IMR-90 (cell line): ENCODE data around the gene CARMIL1. TPM values are rescaled to one million over a fixed set of nuclear protein-coding genes. Genes with fewer than 3 reads are reported as not detected.

ENCODE experiments used
- ATAC-seq: fragments of 200-7000 bp; cut with Tn5 transposase; 2 replicates; pipeline ENCODE4 v1.9.1; 2020; ENCODE audit warnings: low read depth, mild to moderate bottlenecking, moderate library complexity
- BruUV-seq: library from RNA; stranded (reverse); fragments of 400-500 nt; replicated peaks from 2 replicates; lab custom pipeline; 2021; lab: Mats Ljungman, UMichigan
- CTCF ChIA-PET: fragments of 300-600 bp; formaldehyde crosslinking; extraction: SDS; loops from one replicate; lab custom pipeline; 2021; ENCODE audit warnings: antibody characterized with exemption; lab: Yijun Ruan, JAX
- POLR2A ChIA-PET: fragments of 300-600 bp; sonication (Branson Sonifier 250); formaldehyde crosslinking; loops from one replicate; lab custom pipeline; 2022; ENCODE audit warnings: antibody characterized with exemption; ENCODE audit not compliant: unreplicated experiment; lab: Charles Lee
- DNase-seq: peaks from one replicate; pipeline ENCODE4 v3.0.0; 2013
- H2AFZ ChIP-seq: replicated peaks from 2 replicates; pipeline ENCODE3; 2013; ENCODE audit warnings: low read length, mild to moderate bottlenecking; ENCODE audit not compliant: poor library complexity
- H2AK5ac ChIP-seq: 2 replicates; pipeline ENCODE4 v1.6.1; 2013; ENCODE audit warnings: low read depth, low read length, inconsistent platforms
- H2AK9ac ChIP-seq: replicated peaks from 2 replicates; pipeline ENCODE3; 2013; ENCODE audit warnings: mild to moderate bottlenecking, low read depth, low read length, moderate library complexity; ENCODE audit not compliant: poor library complexity
- H2BK120ac ChIP-seq: 2 replicates; pipeline ENCODE4 v1.6.1; 2013; ENCODE audit warnings: low read depth, low read length, inconsistent platforms
- H2BK15ac ChIP-seq: 3 replicates; pipeline ENCODE4 v1.6.1; 2013; ENCODE audit warnings: low read depth, low read length, inconsistent platforms
- H2BK20ac ChIP-seq: 2 replicates; pipeline ENCODE4 v1.6.1; 2013; ENCODE audit warnings: low read depth, mild to moderate bottlenecking, inconsistent platforms, low read length, moderate library complexity
- H2BK5ac ChIP-seq: 2 replicates; pipeline ENCODE4 v1.6.1; 2013; ENCODE audit warnings: mild to moderate bottlenecking, low read depth, low read length, inconsistent platforms; ENCODE audit not compliant: poor library complexity, severe bottlenecking
- H3K14ac ChIP-seq: replicated peaks from 2 replicates; pipeline ENCODE4 v1.6.1; 2013; ENCODE audit warnings: low read depth, low read length, inconsistent platforms
- H3K18ac ChIP-seq: 2 replicates; pipeline ENCODE4 v1.6.1; 2013; ENCODE audit warnings: low read depth, low read length, control low read depth
- H3K23ac ChIP-seq: 2 replicates; pipeline ENCODE4 v1.6.1; 2013; ENCODE audit warnings: low read depth, low read length, inconsistent platforms
- H3K27ac ChIP-seq: 2 replicates; pipeline ENCODE4 v1.5.1; 2013; ENCODE audit warnings: mild to moderate bottlenecking, control low read depth, low read length; ENCODE audit not compliant: insufficient read depth
- H3K27me3 ChIP-seq: 2 replicates; pipeline ENCODE4 v1.6.1; 2013; ENCODE audit warnings: low read length; ENCODE audit not compliant: control insufficient read depth, insufficient read depth
- H3K36me3 ChIP-seq: 2 replicates; pipeline ENCODE4 v1.6.1; 2013; ENCODE audit warnings: low read length, mixed read lengths; ENCODE audit not compliant: control insufficient read depth, insufficient read depth
- H3K4ac ChIP-seq: 2 replicates; pipeline ENCODE4 v1.6.1; 2013; ENCODE audit warnings: low read depth, low read length, inconsistent platforms
- H3K4me1 ChIP-seq: 2 replicates; pipeline ENCODE4 v1.6.1; 2013; ENCODE audit warnings: low read length, mixed read lengths; ENCODE audit not compliant: control insufficient read depth, insufficient read depth
- H3K4me2 ChIP-seq: 2 replicates; pipeline ENCODE4 v1.6.1; 2013; ENCODE audit warnings: low read depth, mild to moderate bottlenecking, control low read depth, low read length, moderate library complexity
- H3K4me3 ChIP-seq: 2 replicates; pipeline ENCODE4 v1.5.1; 2013; ENCODE audit warnings: low read depth, mild to moderate bottlenecking, control low read depth, low read length, moderate library complexity; ENCODE audit not compliant: insufficient read depth
- H3K56ac ChIP-seq: 2 replicates; pipeline ENCODE4 v1.6.1; 2013; ENCODE audit warnings: low read length, inconsistent platforms; ENCODE audit not compliant: insufficient read depth; ENCODE audit errors: extremely low read depth
- H3K79me1 ChIP-seq, 2 experiments: 2 replicates each; pipeline ENCODE4 v1.6.1; 2013; ENCODE audit warnings: low read length in 2 of 2, inconsistent platforms in 1 of 2, low read depth in 1 of 2
- H3K9ac ChIP-seq: 2 replicates; pipeline ENCODE4 v1.6.1; 2013; ENCODE audit warnings: low read depth, low read length, control low read depth
- H3K9me1 ChIP-seq: 2 replicates; pipeline ENCODE4 v1.6.1; 2013; ENCODE audit warnings: low read length, inconsistent platforms; ENCODE audit not compliant: insufficient read depth
- H3K9me3 ChIP-seq: 2 replicates; pipeline ENCODE4 v1.6.1; 2013; ENCODE audit warnings: low read length; ENCODE audit not compliant: control insufficient read depth, insufficient read depth
- H4K20me1 ChIP-seq: 2 replicates; pipeline ENCODE4 v1.6.1; 2013; ENCODE audit warnings: low read length, inconsistent platforms; ENCODE audit not compliant: insufficient read depth
- H4K5ac ChIP-seq: 2 replicates; pipeline ENCODE4 v1.6.1; 2013; ENCODE audit warnings: mild to moderate bottlenecking, low read depth, low read length, control low read depth
- H4K8ac ChIP-seq, 2 experiments: 2 replicates each; pipeline ENCODE4 v1.6.1; 2013; ENCODE audit warnings: low read depth in 2 of 2, low read length in 2 of 2, control low read depth in 1 of 2, inconsistent platforms in 1 of 2
- H4K91ac ChIP-seq: 2 replicates; pipeline ENCODE4 v1.6.1; 2013; ENCODE audit warnings: low read depth, low read length, inconsistent platforms; ENCODE audit not compliant: insufficient read depth
- BHLHE40 ChIP-seq: fragments of 150-350 bp; IDR thresholded peaks from 2 replicates; pipeline ENCODE4 v1.6.1; 2016; ENCODE audit warnings: mild to moderate bottlenecking, low read depth, low read length
- CEBPB ChIP-seq: IDR thresholded peaks from 2 replicates; pipeline ENCODE4 v1.6.1; 2012; ENCODE audit warnings: low read depth, low read length, improper control_type of control experiment
- CHD1 ChIP-seq: IDR thresholded peaks from 2 replicates; pipeline ENCODE4 v1.6.1; 2012; ENCODE audit warnings: low read depth, low read length, improper control_type of control experiment
- FOS ChIP-seq: fragments of 150-350 bp; IDR thresholded peaks from 2 replicates; pipeline ENCODE4 v1.6.1; 2016; ENCODE audit warnings: low read depth, low read length
- MAFK ChIP-seq: IDR thresholded peaks from 2 replicates; pipeline ENCODE4 v1.6.1; 2012; ENCODE audit warnings: low read depth, low read length, improper control_type of control experiment
- MAZ ChIP-seq: IDR thresholded peaks from 2 replicates; pipeline ENCODE4 v1.6.1; 2012; ENCODE audit warnings: low read depth, mild to moderate bottlenecking, low read length, improper control_type of control experiment, moderate library complexity, borderline replicate concordance
- MXI1 ChIP-seq: IDR thresholded peaks from 2 replicates; pipeline ENCODE4 v1.6.1; 2012; ENCODE audit warnings: low read depth, mild to moderate bottlenecking, low read length, moderate library complexity, borderline replicate concordance
- NFE2L2 ChIP-seq: fragments of 150-350 bp; IDR thresholded peaks from 2 replicates; pipeline ENCODE4 v1.6.1; 2016; ENCODE audit warnings: low read depth, mild to moderate bottlenecking, low read length
- POLR2A ChIP-seq: IDR thresholded peaks from 2 replicates; pipeline ENCODE4 v1.6.1; 2012; ENCODE audit warnings: mild to moderate bottlenecking, low read depth, low read length
- RAD21 ChIP-seq: IDR thresholded peaks from 2 replicates; pipeline ENCODE4 v1.6.1; 2012; ENCODE audit warnings: low read length, improper control_type of control experiment
- RCOR1 ChIP-seq: IDR thresholded peaks from 2 replicates; pipeline ENCODE4 v1.6.1; 2012; ENCODE audit warnings: mild to moderate bottlenecking, low read length, improper control_type of control experiment; ENCODE audit not compliant: insufficient replicate concordance
- RFX5 ChIP-seq: IDR thresholded peaks from 2 replicates; pipeline ENCODE4 v1.8.0; 2012; ENCODE audit warnings: low read depth, mild to moderate bottlenecking, low read length, moderate library complexity
- SMC3 ChIP-seq: fragments of 150-350 bp; IDR thresholded peaks from 2 replicates; pipeline ENCODE4 v1.6.1; 2016; ENCODE audit warnings: low read depth, mild to moderate bottlenecking, antibody characterized with exemption, low read length, moderate library complexity
- WGBS, 2 experiments: methylation state at CpG; one replicate each; pipeline versions ENCODE4 v1.1.5 to v1.1.7; 2013; ENCODE audit warnings: missing lambda C conversion rate in 2 of 2; ENCODE audit not compliant: insufficient read length in 1 of 2; ENCODE audit errors: extremely low coverage in 2 of 2; 5-methylcytosine and 5-hydroxymethylcytosine counted together
- dilution Hi-C: fragments of 300-500 bp; cut with HindIII; formaldehyde crosslinking; loops from one replicate; pipeline ENCODE4 v1.14.3; 2018; ENCODE audit warnings: low sequenced_read_pairs; ENCODE audit not compliant: unreplicated experiment
- in situ Hi-C: fragments of 300-500 bp; cut with MboI; formaldehyde crosslinking; loops from 3 replicates; pipeline ENCODE4 v1.14.3; 2019; ENCODE audit warnings: low sequenced_read_pairs, inconsistent platforms, mixed read lengths
- intact Hi-C: fragments of 100-400 bp; cut with micrococcal nuclease; formaldehyde crosslinking; loops from 2 replicates; pipeline ENCODE4 v1.10.0; 2022
- polyA plus RNA-seq, 3 experiments: library from polyadenylated mRNA; depleted of rRNA; stranded (reverse); fragments of >200 nt; gene quantifications; 2 replicates each; pipeline ENCODE4 v1.2.3, GENCODE V29; 2012; ENCODE audit warnings: low replicate concordance in 1 of 3
- total RNA-seq: library from RNA; depleted of rRNA; stranded (reverse); fragments of >200 nt; gene quantifications from 2 replicates; pipeline ENCODE4 v1.2.3, GENCODE V29; 2012
- TF ChIP-seq, protein P1 (sequence below): fragments of 150-350 bp; IDR thresholded peaks from 2 replicates; pipeline ENCODE4 v1.6.1; 2017; ENCODE audit warnings: mild to moderate bottlenecking, antibody characterized with exemption, low read length, low read depth
- TF ChIP-seq, protein P2 (sequence below): conservative IDR thresholded peaks from 2 replicates; pipeline ENCODE4 v1.5.1; 2012; ENCODE audit warnings: mild to moderate bottlenecking, low read depth, low read length, improper control_type of control experiment
- TF ChIP-seq, protein P3 (sequence below): fragments of 150-350 bp; IDR thresholded peaks from 2 replicates; pipeline ENCODE4 v1.6.1; 2016; ENCODE audit warnings: low read depth, mild to moderate bottlenecking, low read length, moderate library complexity, borderline replicate concordance

Gene CARMIL1
- total and polyA plus RNA-seq, 2 of the 4 experiments (the other 2 are of a cell fraction), result 1.3 to 2.9 TPM

DNA sequence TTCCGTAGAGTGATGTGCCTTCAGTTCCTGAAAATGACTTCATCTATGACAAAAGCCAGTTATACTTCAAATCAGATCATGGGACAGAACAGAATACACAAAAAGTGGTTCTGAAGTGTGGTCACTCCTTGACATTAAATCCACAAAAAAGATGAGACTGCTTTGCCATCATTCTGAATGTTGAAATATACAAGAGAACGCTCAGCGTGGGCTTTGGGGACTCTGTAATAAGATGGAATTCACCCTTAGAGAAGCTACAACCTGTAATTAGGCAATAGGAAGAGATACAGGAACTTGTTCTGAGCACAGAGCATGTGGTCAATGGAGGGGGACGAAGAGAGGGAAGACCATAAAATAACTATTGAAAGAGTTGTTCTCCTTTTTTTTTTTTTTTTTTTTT, 184.3 kb downstream of the CARMIL1 start:
- no CpG with 5 or more reads among the region's 4 CpGs for WGBS, 2 experiments
- Histone ChIP-seq H3K9me3 (no peaks in the 10 kb centered on the region), H2AK9ac (no peak overlapping the region), H3K4me1 (no peaks in the 10 kb centered on the region), H3K9ac (no peak overlapping the region), H3K36me3 (no peaks in the 10 kb centered on the region), H4K8ac (no peak overlapping the region), H4K91ac (no peak overlapping the region), H3K27me3 (no peaks in the 10 kb centered on the region), H2BK20ac (no peak overlapping the region), H3K9me1 (no peaks in the 10 kb centered on the region), H2BK15ac (no peak overlapping the region), H3K23ac (no peak overlapping the region), H2AFZ (no peak overlapping the region), H2BK5ac (no peak overlapping the region), H2AK5ac (no peak overlapping the region), H3K27ac (no peak overlapping the region), H3K14ac (no peak overlapping the region), H4K20me1 (no peaks in the 10 kb centered on the region), H3K18ac (no peak overlapping the region), H3K4ac (no peak overlapping the region), H3K79me1 (no peaks in the 10 kb centered on the region), H4K5ac (no peak overlapping the region), H3K4me3 (no peak overlapping the region), H3K56ac (no peak overlapping the region), H2BK120ac (no peak overlapping the region), H3K4me2 (no peak overlapping the region)
- in situ Hi-C loops, result no loop called here
- ChIA-PET CTCF (no interaction called here), POLR2A (no interaction called here)
- dilution Hi-C loops, result no loop called here
- intact Hi-C loops, result no loop called here
- DNase-seq (no peak), ATAC-seq (no peak)
- TF ChIP-seq MAFK, result no peak
- TF ChIP-seq SMC3, result no peak
- TF ChIP-seq BHLHE40, result no peak
- TF ChIP-seq, protein P1, sequence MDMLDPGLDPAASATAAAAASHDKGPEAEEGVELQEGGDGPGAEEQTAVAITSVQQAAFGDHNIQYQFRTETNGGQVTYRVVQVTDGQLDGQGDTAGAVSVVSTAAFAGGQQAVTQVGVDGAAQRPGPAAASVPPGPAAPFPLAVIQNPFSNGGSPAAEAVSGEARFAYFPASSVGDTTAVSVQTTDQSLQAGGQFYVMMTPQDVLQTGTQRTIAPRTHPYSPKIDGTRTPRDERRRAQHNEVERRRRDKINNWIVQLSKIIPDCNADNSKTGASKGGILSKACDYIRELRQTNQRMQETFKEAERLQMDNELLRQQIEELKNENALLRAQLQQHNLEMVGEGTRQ, result no peak
- no peak for TF ChIP-seq FOS
- no peak for TF ChIP-seq MXI1
- TF ChIP-seq RFX5, result no peak
- TF ChIP-seq MAZ, result no peak
- TF ChIP-seq, protein P2, sequence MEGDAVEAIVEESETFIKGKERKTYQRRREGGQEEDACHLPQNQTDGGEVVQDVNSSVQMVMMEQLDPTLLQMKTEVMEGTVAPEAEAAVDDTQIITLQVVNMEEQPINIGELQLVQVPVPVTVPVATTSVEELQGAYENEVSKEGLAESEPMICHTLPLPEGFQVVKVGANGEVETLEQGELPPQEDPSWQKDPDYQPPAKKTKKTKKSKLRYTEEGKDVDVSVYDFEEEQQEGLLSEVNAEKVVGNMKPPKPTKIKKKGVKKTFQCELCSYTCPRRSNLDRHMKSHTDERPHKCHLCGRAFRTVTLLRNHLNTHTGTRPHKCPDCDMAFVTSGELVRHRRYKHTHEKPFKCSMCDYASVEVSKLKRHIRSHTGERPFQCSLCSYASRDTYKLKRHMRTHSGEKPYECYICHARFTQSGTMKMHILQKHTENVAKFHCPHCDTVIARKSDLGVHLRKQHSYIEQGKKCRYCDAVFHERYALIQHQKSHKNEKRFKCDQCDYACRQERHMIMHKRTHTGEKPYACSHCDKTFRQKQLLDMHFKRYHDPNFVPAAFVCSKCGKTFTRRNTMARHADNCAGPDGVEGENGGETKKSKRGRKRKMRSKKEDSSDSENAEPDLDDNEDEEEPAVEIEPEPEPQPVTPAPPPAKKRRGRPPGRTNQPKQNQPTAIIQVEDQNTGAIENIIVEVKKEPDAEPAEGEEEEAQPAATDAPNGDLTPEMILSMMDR, result no peak
- TF ChIP-seq, protein P3, sequence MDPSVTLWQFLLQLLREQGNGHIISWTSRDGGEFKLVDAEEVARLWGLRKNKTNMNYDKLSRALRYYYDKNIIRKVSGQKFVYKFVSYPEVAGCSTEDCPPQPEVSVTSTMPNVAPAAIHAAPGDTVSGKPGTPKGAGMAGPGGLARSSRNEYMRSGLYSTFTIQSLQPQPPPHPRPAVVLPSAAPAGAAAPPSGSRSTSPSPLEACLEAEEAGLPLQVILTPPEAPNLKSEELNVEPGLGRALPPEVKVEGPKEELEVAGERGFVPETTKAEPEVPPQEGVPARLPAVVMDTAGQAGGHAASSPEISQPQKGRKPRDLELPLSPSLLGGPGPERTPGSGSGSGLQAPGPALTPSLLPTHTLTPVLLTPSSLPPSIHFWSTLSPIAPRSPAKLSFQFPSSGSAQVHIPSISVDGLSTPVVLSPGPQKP, result no peak
- no peak for TF ChIP-seq NFE2L2
- TF ChIP-seq RAD21, result no peak
- TF ChIP-seq POLR2A, result no peak
- TF ChIP-seq RCOR1, result no peak
- no peak for TF ChIP-seq CEBPB
- no peak for TF ChIP-seq CHD1
- no TSS peak for BruUV-seq
